Endothelial cell of hepatic sinusoid (primary cell): ENCODE data around the gene DNAJC3.

Experiments
- in situ Hi-C: cut with HindIII; loops from 2 replicates; pipeline ENCODE4 v1.10.0; 2017; ENCODE audit warnings: low sequenced_read_pairs

The DNAJC3 gene

GRCh38 chr13:95833126-95833525, 156.2 kb downstream of the DNAJC3 start:
- in situ Hi-C loops, result no loop called here

GRCh38 chr13:95833719-95834118, 156.8 kb downstream of the DNAJC3 start:
- in situ Hi-C loops, result no loop called here

- in situ Hi-C loops, result no loop called here
Measured at GRCh38 chr13:95834134-95834765, 157.3 kb downstream of the DNAJC3 start.

GRCh38 chr13:95841894-95842293, 165.0 kb downstream of the DNAJC3 start:
- in situ Hi-C loops, result no loop called here

- in situ Hi-C loops, result no loop called here
Measured at GRCh38 chr13:95842898-95843297, 166.0 kb downstream of the DNAJC3 start.
